Measurements from ENCODE around the gene GNG13. TPM values are rescaled to one million over a fixed set of nuclear protein-coding genes. Genes with fewer than 3 reads are reported as not detected.

The GNG13 gene
- total and polyA plus RNA-seq, 9 of the 15 experiments (the other 6 are each of a cell fraction or from before 2014, with no cell fraction given) = not detected

DNA sequence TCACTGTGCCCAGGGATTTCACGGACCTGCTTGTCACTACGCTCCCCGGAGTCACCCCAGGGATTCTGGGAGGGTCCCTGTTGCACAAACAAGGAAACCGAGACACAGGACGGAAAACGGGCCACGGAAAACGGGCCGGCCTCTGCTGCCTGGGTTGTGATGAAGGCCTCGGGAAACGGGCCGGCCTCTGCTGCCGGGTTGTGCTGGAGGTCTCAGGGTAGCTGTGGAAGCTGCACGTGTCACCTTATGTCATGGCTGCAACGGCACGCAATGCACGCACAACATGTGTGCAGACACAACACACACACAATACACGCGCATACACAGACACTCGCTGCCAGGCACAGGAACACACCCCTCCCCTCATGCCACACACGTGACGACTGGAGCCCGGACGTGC, 27.0 kb upstream of the GNG13 start:
- DNase-seq (ENCODE audit: extremely low read depth in 1 of 4, low spot score in 3 of 4) (no peak), ATAC-seq (no peak), FAIRE-seq (no peak)
- H3K4me3 ChIP-seq = no peak overlapping the region
- 6% methylated on average over 24 of the region's 24 CpGs for WGBS (ENCODE audit: insufficient coverage, low coverage, missing lambda C conversion rate)
- intact Hi-C loops (cut with micrococcal nuclease) = no loop called here
- H3K4me2 ChIP-seq (ENCODE audit: insufficient read depth, low read length) = no peak overlapping the region
- no peaks in the 10 kb centered on the region for H3K9me3 ChIP-seq (replicated peaks; ENCODE audit: control insufficient read depth, insufficient read depth, low read depth, low read length)
- H3K36me3 ChIP-seq (ENCODE audit: control insufficient read depth, insufficient read depth, low read length) = no peaks in the 10 kb centered on the region
- peaks cover 0 to 40% of the 10 kb centered on the region in 2 experiments; a peak in 3 of 5 replicates for H3K4me1 ChIP-seq (replicated peaks in 1 of 2; ENCODE audit: control insufficient read depth in 2 of 2, insufficient read depth in 2 of 2, low read length in 2 of 2)
- ChIA-PET POLR2A (interaction anchor here (0.7 kb wide), 1 partner anchor 150 kb away, joined by 3 read pairs; no protein-coding TSS in a partner anchor), CTCF (ENCODE audit: low intra/inter-chr PET ratio) (no interaction called here)
- TF ChIP-seq HLTF (IDR thresholded peaks at IDR 0.05) = no peak
- TF ChIP-seq GATAD2A (IDR thresholded peaks at IDR 0.05) = no peak
- TF ChIP-seq, protein P1, sequence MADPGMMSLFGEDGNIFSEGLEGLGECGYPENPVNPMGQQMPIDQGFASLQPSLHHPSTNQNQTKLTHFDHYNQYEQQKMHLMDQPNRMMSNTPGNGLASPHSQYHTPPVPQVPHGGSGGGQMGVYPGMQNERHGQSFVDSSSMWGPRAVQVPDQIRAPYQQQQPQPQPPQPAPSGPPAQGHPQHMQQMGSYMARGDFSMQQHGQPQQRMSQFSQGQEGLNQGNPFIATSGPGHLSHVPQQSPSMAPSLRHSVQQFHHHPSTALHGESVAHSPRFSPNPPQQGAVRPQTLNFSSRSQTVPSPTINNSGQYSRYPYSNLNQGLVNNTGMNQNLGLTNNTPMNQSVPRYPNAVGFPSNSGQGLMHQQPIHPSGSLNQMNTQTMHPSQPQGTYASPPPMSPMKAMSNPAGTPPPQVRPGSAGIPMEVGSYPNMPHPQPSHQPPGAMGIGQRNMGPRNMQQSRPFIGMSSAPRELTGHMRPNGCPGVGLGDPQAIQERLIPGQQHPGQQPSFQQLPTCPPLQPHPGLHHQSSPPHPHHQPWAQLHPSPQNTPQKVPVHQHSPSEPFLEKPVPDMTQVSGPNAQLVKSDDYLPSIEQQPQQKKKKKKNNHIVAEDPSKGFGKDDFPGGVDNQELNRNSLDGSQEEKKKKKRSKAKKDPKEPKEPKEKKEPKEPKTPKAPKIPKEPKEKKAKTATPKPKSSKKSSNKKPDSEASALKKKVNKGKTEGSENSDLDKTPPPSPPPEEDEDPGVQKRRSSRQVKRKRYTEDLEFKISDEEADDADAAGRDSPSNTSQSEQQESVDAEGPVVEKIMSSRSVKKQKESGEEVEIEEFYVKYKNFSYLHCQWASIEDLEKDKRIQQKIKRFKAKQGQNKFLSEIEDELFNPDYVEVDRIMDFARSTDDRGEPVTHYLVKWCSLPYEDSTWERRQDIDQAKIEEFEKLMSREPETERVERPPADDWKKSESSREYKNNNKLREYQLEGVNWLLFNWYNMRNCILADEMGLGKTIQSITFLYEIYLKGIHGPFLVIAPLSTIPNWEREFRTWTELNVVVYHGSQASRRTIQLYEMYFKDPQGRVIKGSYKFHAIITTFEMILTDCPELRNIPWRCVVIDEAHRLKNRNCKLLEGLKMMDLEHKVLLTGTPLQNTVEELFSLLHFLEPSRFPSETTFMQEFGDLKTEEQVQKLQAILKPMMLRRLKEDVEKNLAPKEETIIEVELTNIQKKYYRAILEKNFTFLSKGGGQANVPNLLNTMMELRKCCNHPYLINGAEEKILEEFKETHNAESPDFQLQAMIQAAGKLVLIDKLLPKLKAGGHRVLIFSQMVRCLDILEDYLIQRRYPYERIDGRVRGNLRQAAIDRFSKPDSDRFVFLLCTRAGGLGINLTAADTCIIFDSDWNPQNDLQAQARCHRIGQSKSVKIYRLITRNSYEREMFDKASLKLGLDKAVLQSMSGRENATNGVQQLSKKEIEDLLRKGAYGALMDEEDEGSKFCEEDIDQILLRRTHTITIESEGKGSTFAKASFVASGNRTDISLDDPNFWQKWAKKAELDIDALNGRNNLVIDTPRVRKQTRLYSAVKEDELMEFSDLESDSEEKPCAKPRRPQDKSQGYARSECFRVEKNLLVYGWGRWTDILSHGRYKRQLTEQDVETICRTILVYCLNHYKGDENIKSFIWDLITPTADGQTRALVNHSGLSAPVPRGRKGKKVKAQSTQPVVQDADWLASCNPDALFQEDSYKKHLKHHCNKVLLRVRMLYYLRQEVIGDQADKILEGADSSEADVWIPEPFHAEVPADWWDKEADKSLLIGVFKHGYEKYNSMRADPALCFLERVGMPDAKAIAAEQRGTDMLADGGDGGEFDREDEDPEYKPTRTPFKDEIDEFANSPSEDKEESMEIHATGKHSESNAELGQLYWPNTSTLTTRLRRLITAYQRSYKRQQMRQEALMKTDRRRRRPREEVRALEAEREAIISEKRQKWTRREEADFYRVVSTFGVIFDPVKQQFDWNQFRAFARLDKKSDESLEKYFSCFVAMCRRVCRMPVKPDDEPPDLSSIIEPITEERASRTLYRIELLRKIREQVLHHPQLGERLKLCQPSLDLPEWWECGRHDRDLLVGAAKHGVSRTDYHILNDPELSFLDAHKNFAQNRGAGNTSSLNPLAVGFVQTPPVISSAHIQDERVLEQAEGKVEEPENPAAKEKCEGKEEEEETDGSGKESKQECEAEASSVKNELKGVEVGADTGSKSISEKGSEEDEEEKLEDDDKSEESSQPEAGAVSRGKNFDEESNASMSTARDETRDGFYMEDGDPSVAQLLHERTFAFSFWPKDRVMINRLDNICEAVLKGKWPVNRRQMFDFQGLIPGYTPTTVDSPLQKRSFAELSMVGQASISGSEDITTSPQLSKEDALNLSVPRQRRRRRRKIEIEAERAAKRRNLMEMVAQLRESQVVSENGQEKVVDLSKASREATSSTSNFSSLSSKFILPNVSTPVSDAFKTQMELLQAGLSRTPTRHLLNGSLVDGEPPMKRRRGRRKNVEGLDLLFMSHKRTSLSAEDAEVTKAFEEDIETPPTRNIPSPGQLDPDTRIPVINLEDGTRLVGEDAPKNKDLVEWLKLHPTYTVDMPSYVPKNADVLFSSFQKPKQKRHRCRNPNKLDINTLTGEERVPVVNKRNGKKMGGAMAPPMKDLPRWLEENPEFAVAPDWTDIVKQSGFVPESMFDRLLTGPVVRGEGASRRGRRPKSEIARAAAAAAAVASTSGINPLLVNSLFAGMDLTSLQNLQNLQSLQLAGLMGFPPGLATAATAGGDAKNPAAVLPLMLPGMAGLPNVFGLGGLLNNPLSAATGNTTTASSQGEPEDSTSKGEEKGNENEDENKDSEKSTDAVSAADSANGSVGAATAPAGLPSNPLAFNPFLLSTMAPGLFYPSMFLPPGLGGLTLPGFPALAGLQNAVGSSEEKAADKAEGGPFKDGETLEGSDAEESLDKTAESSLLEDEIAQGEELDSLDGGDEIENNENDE (IDR thresholded peaks at IDR 0.05; ENCODE audit: low read depth, low read length) = no peak
- H3K9ac ChIP-seq (ENCODE audit: insufficient read depth in 1 of 2, low read depth in 2 of 2, low read length in 2 of 2) = no peak overlapping the region
- no peaks in the 10 kb centered on the region for H4K20me1 ChIP-seq (replicated peaks; ENCODE audit: control insufficient read depth, insufficient read depth, low read length)
- H3K27me3 ChIP-seq (ENCODE audit: control insufficient read depth in 2 of 2, insufficient read depth in 2 of 2, low read length in 2 of 2) = peaks cover 72 to 91% of the 10 kb centered on the region in 2 experiments; a peak in 4 of 5 replicates
- no TSS peak for BruUV-seq (replicated peaks)
- H3K9me1 ChIP-seq (ENCODE audit: control insufficient read depth, insufficient read depth, low read length) = no peaks in the 10 kb centered on the region
- in situ Hi-C loops (cut with MboI) = no loop called here
- H3K79me2 ChIP-seq (ENCODE audit: control insufficient read depth, insufficient read depth, low read length) = no peaks in the 10 kb centered on the region
- no peak overlapping the region for H2AFZ ChIP-seq (ENCODE audit: low read depth, low read length)
- no peak overlapping the region for H3K27ac ChIP-seq (ENCODE audit: extremely low read depth, low read depth, low read length)

Data from K562 (cell line).